ENCODE measurements around the gene VILL.
"Not testable (repeated sequence)": the region's sequence is repeated elsewhere in the genome, so short reads cannot be mapped to it uniquely, and the experiment has no call there.

VILL gene

DNA sequence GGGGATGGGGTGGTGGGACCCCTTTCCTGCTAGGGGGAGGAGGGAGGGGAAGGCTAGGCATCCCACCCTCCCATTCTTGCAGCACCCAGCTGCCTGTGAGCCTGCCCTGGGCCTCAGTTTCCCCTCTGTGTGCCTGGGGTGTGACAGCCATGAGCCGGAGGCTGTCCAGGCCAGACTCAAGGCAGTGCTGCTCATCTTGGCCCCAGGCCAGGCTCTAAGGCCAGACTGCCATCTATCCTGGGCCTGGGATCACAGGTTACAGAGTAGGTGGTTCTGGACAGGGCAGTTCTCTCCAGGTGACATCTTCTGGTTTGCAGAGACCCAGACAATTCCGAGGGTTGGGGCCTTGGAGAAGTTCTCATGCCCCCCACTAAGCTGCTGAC lies 3.3 kb upstream of the VILL start:
- DNase-seq, result no peak

DNA sequence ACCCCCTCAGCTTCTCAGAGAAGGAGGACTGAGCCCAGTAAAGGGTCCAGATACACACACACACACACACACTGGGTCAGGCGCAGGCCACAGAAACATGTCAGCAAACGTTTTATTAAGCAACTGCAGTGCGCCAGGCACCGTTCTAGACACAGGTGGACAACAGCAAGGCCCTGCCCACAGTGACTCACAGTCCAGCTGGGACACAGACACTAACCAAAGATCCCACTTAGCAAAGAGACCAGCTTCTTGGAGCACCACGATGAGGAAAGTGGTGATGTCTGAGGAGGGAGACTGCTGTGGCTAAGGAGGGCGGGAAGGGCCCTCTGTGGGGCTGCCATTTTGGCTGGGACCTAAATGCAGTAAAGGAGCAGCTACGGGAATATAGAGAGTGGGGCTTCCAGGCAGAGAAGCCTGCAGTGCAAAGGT lies 2.8 kb upstream of the VILL start:
- DNase-seq, result no peak

DNA sequence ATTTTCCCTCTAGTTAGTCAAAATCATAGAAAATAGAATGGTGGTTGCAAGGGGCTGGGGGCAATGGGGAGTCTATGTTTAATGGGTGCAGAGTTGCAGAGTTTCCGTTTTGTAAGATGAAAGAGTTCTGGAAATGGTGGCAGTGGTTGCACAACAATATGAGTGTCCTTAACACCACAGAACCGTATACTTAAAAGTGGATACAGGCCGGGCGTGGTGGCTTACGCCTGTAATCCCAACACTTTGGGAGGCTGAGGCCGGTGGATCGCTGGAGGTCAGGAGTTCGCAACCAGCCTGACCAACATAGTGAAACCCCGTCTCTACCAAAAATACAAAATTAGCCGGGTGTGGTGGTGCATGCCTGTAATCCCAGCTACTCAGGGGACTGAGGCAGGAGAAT lies 2.2 kb upstream of the VILL start:
- DNase-seq, result not testable (repeated sequence)

DNA sequence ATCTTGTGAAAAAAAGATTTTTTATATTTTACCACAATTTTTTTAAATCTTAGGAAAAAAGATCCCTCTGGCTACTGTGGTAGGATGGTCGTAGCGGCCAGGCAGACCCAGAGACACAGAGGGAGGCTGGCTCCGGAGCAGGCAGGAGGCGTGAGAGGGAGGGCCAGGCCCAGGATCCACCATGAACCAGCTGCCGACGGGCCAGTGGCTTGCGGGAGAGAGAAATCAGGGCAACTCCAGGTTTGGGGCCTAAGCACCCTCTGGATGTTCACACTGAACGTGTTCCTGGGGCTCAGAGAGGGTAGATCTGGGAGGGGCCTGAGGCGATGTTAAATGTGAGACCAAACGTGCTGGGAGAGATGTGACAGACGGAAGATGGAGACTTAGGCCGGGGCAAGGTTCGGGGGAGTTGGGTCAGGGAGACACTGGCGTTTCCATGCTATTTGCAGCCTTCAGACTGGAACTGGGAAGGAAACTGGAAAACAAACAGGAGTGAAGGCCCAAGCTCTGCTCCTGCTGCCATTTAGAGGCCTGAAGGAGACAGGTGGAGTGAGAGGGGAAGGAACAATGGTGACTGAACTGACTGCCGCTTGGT lies 1.6 kb upstream of the VILL start:
- DNase-seq, result no peak

DNA sequence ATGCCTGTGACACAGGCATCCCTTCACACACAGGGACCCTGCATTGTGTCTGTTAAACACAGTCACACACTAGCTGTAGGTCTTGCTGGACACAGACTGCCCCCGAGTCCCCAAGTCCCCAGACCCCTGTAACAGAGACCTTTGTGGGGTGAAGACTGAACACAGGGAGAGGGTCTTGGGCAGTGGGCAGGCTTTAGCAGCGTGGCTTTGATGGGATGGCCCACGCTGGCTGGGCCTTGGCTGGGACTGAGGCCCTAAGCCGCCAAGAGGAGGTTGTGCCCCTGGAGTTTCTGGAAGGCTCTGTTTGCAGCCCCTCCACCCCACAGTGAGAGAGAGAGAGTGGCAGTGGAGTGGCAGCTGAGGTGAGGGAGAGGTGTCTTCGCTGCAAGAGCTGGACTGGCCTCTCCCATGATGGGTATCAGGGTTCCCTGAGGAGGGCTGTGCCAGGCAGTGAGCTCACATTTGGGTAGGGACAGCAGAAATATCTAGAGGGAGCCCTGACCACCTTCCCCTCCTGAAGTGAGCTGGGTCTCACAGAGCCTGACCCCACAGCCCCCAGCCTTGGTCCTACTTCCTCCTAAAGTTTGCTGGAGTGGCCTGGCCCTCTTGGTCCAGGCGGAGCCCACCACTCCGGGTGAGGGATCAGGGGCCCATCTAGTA lies 635 bp upstream of the VILL start:
- DNase-seq, result no peak

DNA sequence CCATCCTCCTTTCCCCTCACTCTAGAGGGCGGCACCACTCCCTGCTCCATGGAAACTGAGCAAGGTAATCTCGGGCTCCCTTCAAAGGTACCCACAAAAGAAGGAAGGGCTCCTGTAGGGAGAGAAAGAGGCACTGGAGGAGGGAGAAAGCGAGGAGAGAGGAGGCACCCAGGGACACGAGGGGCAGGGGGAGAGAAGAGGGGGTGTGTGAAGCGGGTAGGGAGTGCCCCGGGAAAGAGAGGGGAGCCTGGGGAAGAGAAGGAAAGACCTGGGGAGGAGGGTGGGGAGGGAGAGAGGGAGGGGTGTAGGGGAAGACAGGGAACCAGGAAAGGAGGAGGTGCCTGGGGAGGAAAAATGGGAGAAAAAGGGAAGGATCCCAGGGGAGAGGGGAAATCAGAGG lies 523 bp downstream of the VILL start:
- DNase-seq, result no peak

DNA sequence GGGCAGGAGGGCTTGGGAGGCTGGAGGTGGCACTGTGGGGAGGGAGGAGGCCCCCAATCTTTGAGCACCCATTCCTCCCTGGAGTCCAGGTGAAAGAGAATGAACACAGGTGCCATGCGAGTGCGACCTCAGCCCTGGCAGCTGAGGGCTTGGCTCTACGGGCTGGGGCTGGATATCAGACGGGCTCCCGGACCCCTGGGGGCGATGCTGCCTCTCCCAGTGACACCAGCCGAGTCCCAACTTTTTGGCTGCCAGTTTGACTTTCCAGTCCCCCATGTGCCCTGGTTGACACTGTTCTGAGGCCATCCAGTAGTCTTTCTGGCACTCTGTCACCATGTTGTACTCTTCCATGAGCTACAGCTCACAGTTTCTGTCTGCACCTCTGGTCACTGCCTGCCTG lies 1.2 kb downstream of the VILL start:
- DNase-seq, result no peak

DNA sequence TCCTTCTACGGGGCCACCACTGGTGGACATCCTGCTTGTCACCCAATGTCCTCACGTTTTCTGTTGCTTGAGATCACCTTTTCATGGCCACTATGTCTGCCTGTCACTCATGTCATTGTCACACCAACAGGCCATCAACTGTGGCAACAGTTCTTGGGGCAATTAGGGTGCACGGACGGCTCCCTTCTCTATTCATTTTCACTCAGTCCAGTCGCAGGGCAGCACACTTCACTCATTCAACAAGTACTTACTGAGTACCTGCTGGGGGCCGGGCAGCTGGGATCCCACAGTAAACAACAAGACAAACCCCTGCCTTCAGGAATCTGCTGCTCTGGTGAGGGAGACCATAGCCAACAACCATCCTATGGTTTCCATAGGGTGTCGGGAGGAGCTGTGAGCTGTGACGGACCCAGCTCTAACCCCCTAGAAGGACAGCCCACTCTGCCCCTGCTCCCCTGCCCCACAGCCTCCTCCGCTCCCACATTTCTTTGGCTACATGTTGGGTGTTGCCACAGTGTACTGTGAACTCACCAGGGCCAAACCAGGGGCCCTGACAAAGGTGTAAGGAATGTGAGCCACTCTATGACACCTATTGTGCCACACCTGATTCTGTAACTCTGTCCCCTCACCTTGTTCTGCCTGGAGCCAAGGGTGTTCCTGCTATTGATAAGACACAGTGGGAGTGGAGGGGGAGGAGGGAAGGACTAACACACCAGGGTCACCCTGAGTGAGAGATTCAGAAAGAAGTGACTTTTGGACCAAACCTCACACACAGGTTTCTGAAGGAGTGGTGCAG lies 1.9 kb downstream of the VILL start:
- no peak for DNase-seq

DNA sequence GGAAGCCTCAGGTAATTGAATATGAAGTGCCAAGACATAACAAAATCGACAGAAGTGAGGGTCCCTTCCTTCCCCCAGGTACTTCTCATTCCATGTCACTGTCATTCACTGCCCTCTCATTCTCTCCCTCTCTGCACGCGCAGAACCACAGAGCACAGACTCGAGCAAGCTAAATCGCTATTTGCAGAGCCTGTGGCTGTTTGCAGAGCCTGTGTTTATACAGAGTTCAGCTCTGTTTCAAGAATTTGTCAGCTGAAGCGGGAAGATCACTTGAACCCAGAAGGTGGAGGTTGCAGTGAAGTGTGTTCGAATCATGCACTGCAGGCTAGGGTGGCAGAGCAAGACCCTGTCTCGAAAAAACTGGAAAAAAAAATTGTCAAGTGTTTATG lies 2.5 kb downstream of the VILL start:
- DNase-seq, result no peak

DNA sequence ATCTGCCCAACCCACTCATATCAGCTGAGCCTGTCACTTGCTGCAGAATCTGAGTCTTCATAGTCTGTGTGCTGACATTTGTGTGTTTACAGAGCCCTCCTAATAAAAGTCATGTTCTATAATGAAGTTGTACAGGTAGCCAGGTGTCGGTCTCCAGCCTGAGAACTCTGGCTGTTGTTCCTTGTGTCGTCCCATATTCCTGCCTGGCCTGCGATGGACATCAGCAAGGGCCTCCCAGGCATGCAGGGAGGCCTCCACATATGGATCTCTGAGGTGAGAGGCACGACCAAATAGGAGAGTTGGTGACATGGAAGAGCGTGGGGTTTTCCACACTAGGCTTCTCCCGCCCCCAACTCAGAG lies 2.9 kb downstream of the VILL start:
- no peak for DNase-seq

DNA sequence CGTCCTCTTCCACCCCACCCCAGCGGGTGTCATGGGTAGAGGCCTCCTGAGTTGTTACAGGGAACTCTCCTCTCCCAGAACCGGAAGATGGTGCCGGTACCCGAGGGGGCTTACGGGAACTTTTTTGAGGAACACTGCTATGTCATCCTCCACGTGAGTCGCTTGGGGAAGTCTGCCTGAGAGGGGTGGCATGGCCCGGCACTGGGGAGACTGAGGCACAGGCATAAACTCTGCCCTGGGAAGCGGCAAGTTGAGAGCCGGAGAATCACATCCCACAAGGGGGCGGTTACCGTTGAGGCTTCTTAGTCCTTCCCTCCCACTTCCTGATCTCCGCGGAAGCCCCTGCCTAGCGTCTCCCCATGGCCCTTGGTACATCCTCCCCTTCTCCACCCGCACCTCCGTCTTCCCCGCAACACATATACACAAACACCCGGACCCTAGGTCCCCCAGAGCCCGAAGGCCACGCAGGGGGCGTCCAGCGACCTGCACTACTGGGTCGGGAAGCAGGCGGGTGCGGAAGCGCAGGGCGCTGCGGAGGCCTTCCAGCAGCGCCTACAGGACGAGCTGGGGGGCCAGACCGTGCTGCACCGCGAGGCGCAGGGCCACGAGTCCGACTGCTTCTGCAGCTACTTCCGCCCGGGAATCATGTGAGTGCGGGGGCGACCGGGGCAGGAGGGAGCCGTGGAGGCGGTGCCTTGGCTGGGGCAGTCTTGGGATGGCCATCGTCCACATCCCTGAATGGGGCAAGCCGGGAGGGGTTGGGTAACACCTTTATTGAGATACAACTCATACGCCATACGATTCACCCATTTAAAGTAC lies 3.4 kb downstream of the VILL start:
- DNase-seq, result peak; percentile 39

DNA sequence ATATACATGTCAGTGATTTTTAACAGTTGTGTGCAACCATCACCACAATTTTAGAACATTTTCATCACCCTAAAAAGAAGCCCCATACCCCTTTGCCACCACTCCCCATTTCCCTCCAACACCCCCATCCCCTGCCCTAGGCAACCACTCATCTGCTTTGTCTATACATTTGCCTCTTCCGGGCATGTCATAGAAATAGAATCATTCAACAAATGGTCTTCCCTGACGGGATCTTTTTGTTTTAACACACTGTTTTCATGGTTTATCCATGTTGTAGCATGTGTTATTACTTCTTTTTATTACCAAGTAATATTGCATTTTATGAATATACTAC lies 4.0 kb downstream of the VILL start:
- DNase-seq, result no peak

DNA sequence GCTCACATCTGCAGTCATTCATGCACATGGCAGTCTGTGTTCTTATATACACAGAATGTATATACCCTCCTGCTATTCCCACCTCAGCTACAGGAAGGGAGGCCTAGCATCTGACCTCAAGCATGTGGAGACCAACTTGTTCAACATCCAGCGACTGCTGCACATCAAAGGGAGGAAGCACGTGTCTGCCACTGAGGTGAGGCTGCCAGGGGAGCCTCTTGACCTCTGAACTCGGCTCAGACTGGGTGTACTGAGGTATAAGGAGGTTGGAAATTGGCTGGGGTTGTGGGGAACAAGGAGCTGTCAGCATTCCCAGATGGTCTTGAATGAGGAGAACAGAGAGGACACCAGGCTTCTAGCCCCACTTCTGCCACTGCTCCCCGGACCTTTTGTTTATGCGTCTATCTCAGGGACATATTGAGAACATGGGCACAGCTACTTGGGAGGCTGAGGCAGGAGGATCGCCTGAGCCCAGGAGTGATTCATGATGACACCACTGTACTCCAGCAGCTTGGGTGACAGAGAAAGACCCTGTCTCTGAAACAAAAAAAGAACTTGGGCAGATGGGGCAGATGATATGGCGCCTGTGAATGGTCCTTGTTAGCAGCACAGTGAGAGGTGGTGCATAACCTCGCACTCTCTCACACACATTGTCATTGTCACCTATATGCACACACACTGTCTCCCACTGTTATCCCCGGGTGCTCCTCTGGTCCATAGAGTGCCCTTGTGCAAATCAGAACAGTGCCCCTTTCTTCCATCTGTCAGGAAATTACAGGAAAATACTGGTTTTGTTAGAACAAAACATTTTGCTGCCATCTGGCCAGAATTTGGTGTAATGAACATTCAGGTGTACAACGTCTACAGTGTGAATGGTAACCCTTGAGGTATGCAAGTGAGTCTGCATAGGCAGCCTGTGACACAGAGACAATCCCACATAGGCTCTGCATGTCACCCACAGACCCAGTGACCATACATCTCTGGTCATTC lies 5.4 kb downstream of the VILL start:
- DNase-seq, result no peak

DNA sequence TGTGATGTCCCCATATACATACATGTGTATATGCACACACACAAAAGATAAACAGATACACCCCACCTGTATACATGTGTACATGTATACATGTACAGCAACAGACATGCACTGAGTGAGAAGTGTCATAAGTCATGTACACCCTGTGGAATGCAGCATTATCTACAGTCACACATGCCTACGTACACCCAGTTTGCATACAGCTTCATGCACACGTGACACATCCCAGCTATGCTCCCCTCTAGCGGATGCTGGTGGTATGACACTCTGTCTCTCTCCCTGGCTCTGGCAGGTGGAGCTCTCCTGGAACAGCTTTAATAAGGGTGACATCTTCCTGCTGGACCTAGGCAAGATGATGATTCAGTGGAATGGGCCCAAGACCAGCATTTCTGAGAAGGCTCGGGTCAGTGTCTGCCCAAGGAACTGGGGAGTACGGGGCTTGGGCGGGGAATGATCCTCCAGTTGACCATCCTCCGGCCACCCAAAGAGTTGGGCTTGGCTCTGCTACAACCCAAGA lies 6.3 kb downstream of the VILL start:
- DNase-seq, result no peak

DNA sequence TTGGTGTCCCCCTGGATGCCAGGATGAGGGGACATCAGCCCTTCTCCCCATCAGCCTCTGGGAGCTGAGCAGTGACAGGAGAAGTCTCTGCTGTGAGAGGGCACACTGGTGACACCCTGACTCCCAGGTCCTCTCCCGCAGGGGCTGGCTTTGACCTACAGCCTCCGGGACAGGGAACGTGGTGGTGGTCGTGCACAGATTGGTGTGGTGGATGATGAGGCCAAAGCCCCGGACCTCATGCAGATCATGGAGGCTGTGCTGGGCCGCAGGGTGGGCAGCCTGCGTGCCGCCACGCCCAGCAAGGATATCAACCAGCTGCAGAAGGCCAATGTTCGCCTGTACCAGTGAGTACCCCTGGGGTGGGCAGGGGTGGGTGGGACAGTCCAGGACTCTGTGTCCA lies 6.8 kb downstream of the VILL start:
- DNase-seq, result no peak

DNA sequence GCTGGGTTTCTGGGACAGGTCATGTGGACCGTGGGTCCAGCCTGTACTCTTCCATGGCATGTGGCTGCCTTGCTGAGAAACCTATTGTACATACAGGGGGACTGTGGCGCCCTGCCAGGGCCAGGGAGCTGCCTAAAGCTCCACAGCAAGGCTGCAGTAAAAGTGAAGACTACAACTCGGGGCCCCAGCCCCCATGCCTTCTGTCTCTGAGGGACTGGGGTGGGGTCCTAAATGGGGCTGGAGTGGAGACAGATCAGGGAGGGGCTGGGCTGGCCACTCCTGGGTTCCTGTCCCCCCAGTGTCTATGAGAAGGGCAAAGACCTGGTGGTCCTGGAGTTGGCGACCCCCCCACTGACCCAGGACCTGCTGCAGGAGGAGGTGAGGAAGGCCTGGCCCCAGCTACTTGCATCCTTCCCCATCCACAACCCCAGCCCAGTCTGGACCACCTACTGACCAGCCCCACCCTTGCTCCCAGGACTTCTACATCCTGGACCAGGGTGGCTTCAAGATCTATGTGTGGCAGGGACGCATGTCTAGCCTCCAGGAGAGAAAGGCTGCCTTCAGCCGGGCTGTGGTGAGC lies 7.3 kb downstream of the VILL start:
- DNase-seq, result no peak

DNA sequence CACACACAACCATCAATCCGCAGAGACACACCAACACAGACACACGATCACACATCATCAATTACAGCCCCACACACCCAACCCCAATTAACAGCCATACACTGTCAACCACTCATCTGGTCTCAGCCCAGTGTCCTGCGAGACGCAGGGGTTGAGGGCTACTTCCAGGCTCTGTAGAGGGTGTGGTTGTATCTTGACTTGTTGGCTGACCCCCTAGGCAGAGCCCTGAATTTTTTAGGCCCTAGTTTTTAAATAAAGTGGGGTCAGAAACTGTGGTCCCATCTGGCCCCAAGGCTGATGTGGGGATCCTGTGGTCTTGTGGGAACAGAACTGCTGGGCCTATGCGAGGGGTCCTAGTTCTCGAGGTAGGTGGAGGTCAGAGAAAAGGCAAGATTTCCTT lies 9.2 kb downstream of the VILL start:
- no peak for DNase-seq

DNA sequence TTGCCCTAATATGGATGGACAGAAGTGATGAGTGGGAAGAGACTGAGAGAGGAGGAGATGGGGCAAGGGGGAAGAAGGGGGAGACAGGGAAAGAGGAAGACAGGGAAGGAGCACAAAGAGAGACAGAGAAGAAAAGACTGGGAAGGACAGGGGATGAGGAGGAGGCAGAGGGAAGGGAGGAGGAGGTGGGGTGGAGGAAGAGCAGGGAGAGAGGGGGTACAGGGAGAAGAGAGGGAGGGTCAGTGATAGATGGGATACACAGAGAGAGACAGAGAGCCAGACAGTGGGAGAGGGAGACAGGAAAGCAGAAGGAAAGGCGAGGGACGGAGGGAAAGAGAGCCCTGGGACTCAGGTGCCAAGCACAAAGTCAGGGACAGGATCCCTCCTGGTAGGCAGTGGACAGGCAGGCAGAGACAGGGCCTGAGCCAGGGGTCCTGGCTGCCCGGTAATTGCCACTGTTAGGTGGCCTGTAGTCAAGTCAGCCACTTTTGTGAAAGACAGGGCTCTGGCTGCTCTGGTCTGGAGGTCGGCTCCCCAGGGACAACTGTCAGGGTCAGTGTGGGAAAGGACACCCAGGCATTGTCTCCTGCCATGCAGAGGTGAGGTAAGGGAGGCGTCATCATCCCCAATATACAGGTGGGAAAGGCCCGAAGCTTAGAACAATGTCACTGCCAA lies 9.8 kb downstream of the VILL start:
- DNase-seq, result no peak

DNA sequence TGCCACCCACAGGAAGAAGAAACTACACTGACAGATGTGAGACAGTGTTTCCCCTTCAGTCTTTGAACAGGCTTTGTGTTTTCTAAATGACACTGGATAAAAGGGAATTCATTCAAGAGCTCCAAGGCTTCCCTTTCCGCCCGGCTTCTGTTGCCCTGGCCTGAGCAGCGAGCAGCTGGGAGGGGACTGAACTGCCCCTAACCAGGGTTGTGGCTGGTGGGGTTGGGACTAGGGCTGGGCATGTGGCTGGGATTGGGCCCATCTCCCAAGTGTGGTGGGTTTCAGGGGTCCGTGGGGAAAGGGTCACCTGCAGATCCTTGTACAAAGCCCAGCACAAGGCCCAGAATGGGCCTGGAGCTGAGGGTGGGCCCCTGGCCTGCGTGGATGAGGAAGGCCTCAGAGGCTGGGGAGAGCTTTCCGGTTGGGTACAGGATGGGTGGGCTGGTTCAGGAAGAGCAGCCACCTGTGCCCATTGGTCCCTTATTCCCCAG lies 10.4 kb downstream of the VILL start:
- no peak for DNase-seq

DNA sequence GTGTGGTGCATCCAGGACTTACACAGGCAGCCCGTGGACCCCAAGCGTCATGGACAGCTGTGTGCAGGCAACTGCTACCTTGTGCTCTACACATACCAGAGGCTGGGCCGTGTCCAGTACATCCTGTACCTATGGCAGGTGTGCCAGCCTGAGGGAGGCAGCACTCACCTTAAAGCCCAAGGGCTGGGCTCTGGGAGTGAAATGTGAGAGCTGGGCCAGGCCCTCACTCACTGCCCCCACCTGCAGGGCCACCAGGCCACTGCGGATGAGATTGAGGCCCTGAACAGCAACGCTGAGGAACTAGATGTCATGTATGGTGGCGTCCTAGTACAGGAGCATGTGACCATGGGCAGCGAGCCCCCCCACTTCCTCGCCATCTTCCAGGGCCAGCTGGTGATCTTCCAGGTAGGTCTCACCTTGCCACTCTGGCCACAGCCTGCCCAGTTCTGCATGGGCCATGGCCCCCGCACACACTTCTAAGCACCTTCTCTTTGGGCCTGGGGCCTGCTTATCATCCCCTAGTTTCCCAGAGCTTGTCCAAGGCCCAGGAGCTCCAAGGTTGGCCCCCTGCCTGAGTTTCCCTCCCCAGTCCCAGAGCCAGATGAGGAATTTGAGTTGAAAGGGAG lies 11.0 kb downstream of the VILL start:
- DNase-seq, result no peak
